ENCODE results near the gene TAP1.
"Not testable (repeated sequence)": the region's sequence is repeated elsewhere in the genome, so short reads cannot be mapped to it uniquely, and the experiment has no call there.

Gene TAP1

DNA sequence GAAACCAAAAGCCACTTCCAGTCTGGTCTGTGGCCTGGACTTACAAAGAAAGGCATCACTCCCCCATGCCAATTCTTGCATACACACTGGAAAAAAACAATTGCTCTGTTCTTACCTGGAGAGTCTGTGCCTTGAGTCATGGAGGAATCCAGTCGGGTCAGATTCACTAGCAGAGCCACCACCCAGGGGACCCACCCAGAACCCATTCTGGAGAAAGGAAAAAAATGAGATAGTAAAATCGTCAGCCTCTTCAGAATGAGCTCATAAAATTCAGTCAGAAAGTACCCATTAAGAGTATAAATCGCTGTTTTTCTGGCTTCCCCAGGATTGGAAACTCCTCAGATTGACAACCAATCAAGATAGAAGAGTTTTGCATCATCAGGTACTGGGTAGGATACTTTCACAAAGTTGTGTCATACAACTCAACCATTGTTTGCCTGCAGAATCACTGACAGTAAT is 36.7 kb downstream of the TAP1 start, which contains the start of gene HLA-DOB:
Gene HLA-DOB (minus strand): TSS at position 257 of the 459 bp plus-strand sequence. CDS start 51 bp downstream, at position 206.
- Histone ChIP-seq H3K4me3 (ENCODE audit: control insufficient read depth in 1 of 7, extremely low read depth in 1 of 7, insufficient read depth in 4 of 7, low read depth in 2 of 7, low read length in 6 of 7) (no peak within 1 kb of the TSS), H3K4me1 (ENCODE audit: control extremely low read depth in 1 of 4, control insufficient read depth in 4 of 4, insufficient read depth in 4 of 4, low read length in 3 of 4) (peaks cover 6 to 47% (median 14%) of the 10 kb centered on the region in 4 experiments), H3K9me3 (ENCODE audit: control extremely low read depth in 1 of 5, control insufficient read depth in 4 of 5, insufficient read depth in 2 of 5, low read depth in 1 of 5, low read length in 4 of 5) (no peaks in the 10 kb centered on the region), H3K27me3 (replicated peaks in 2 of 5; ENCODE audit: control insufficient read depth in 4 of 5, insufficient read depth in 5 of 5, low read length in 4 of 5) (no peaks in the 10 kb centered on the region), H3K27ac (ENCODE audit: insufficient read depth in 1 of 2, low read depth in 1 of 2, low read length in 2 of 2, poor library complexity in 1 of 2, severe bottlenecking in 2 of 2) (no peak within 1 kb of the TSS), H3K36me3 (ENCODE audit: control insufficient read depth in 4 of 4, insufficient read depth in 4 of 4, low read length in 3 of 4) (no peaks in the 10 kb centered on the region)
- CTCF ChIA-PET = no interaction called here
- POLR2A ChIA-PET = no interaction called here
- DNase-seq = peak; percentile 22 to 65 (median 56)
- WGBS (ENCODE audit: insufficient coverage) = 100% methylated on average over 2 of the region's 3 CpGs

- Histone ChIP-seq H3K27ac (ENCODE audit: insufficient read depth in 1 of 2, low read depth in 1 of 2, low read length in 2 of 2, poor library complexity in 1 of 2, severe bottlenecking in 2 of 2) (no peak overlapping the region), H3K27me3 (replicated peaks in 2 of 5; ENCODE audit: control insufficient read depth in 4 of 5, insufficient read depth in 5 of 5, low read length in 4 of 5) (no peaks in the 10 kb centered on the region), H3K4me3 (ENCODE audit: control insufficient read depth in 1 of 7, extremely low read depth in 1 of 7, insufficient read depth in 4 of 7, low read depth in 2 of 7, low read length in 6 of 7) (no peak overlapping the region), H3K4me1 (ENCODE audit: control extremely low read depth in 1 of 4, control insufficient read depth in 4 of 4, insufficient read depth in 4 of 4, low read length in 3 of 4) (peaks cover 2 to 40% (median 8%) of the 10 kb centered on the region in 4 experiments), H3K36me3 (ENCODE audit: control insufficient read depth in 4 of 4, insufficient read depth in 4 of 4, low read length in 3 of 4) (no peaks in the 10 kb centered on the region), H3K9me3 (ENCODE audit: control extremely low read depth in 1 of 5, control insufficient read depth in 4 of 5, insufficient read depth in 2 of 5, low read depth in 1 of 5, low read length in 4 of 5) (no peaks in the 10 kb centered on the region)
- ChIA-PET CTCF (no interaction called here), POLR2A (no interaction called here)
- peak in 2 of 3 donors; percentile 66 for DNase-seq
- WGBS (ENCODE audit: insufficient coverage) = no CpG with 5 or more reads among the region's 2 CpGs
Measured at GRCh38 chr6:32815996-32816395, 37.5 kb downstream of the TAP1 start.

DNA sequence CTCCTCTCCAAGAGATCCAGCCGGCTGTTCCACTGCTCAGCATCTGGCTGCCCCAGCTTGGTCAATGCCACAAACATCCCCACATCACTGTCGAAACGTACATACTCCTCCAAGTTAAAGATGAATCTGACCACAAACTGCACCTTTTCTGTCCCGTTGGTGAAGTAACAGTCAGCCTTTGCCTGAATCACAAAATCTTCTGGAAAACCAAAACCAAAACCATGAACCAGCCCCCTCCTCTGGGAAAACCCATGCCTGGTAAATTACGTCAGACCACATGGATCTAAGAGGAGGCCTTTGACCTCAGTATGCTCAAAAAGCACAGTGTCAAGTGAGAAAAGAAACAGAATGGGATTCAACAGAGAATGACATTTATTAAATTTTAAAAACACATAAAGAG is 38.4 kb downstream of the TAP1 start:
- Histone ChIP-seq H3K4me3 (ENCODE audit: control insufficient read depth in 1 of 7, extremely low read depth in 1 of 7, insufficient read depth in 4 of 7, low read depth in 2 of 7, low read length in 6 of 7) (no peak overlapping the region), H3K27me3 (replicated peaks in 2 of 5; ENCODE audit: control insufficient read depth in 4 of 5, insufficient read depth in 5 of 5, low read length in 4 of 5) (no peaks in the 10 kb centered on the region), H3K36me3 (ENCODE audit: control insufficient read depth in 4 of 4, insufficient read depth in 4 of 4, low read length in 3 of 4) (no peaks in the 10 kb centered on the region), H3K4me1 (ENCODE audit: control extremely low read depth in 1 of 4, control insufficient read depth in 4 of 4, insufficient read depth in 4 of 4, low read length in 3 of 4) (peaks cover 0 to 31% (median 6%) of the 10 kb centered on the region in 4 experiments), H3K9me3 (ENCODE audit: control extremely low read depth in 1 of 5, control insufficient read depth in 4 of 5, insufficient read depth in 2 of 5, low read depth in 1 of 5, low read length in 4 of 5) (no peaks in the 10 kb centered on the region), H3K27ac (ENCODE audit: insufficient read depth in 1 of 2, low read depth in 1 of 2, low read length in 2 of 2, poor library complexity in 1 of 2, severe bottlenecking in 2 of 2) (no peak overlapping the region)
- WGBS (ENCODE audit: insufficient coverage) = 94% methylated on average over 3 of the region's 5 CpGs
- ChIA-PET CTCF (interaction anchor here (1.0 kb wide), 1 partner anchor 169 kb away, joined by 3 read pairs; no protein-coding TSS in a partner anchor), POLR2A (no interaction called here)
- DNase-seq = no peak

DNA sequence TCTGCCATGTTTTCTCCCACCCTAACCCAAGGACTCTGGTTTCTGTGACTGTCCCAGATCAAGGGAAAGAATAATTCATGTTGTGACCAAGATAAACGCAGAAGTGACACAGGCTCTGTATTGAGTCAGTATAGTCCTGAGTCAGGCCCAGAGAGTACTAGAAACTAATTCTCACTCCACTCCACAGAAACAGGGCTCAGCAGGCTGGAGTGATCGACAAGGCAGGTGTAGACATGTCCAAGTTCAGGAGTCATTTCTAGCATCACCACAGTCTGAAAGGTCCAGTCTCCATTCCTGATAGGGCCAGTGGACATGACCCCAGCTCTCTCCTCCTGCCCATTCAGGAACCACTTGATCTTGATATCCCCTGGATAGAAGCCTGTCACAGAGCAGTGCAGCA is 39.4 kb downstream of the TAP1 start:
- CTCF ChIA-PET = interaction anchor here (1.0 to 1.5 kb wide), 2 partner anchors 119 to 170 kb away, joined by 3 read pairs; no protein-coding TSS in a partner anchor
- Histone ChIP-seq H3K4me3 (ENCODE audit: control insufficient read depth in 1 of 7, extremely low read depth in 1 of 7, insufficient read depth in 4 of 7, low read depth in 2 of 7, low read length in 6 of 7) (no peak overlapping the region), H3K27me3 (replicated peaks in 2 of 5; ENCODE audit: control insufficient read depth in 4 of 5, insufficient read depth in 5 of 5, low read length in 4 of 5) (no peaks in the 10 kb centered on the region), H3K36me3 (ENCODE audit: control insufficient read depth in 4 of 4, insufficient read depth in 4 of 4, low read length in 3 of 4) (no peaks in the 10 kb centered on the region), H3K9me3 (ENCODE audit: control extremely low read depth in 1 of 5, control insufficient read depth in 4 of 5, insufficient read depth in 2 of 5, low read depth in 1 of 5, low read length in 4 of 5) (no peaks in the 10 kb centered on the region), H3K27ac (ENCODE audit: insufficient read depth in 1 of 2, low read depth in 1 of 2, low read length in 2 of 2, poor library complexity in 1 of 2, severe bottlenecking in 2 of 2) (no peak overlapping the region), H3K4me1 (ENCODE audit: control extremely low read depth in 1 of 4, control insufficient read depth in 4 of 4, insufficient read depth in 4 of 4, low read length in 3 of 4) (peaks cover 0 to 21% (median 5%) of the 10 kb centered on the region in 4 experiments)
- no peak for DNase-seq
- POLR2A ChIA-PET = no interaction called here
- WGBS (ENCODE audit: insufficient coverage) = 83% methylated on average over 1 of the region's 2 CpGs

DNA sequence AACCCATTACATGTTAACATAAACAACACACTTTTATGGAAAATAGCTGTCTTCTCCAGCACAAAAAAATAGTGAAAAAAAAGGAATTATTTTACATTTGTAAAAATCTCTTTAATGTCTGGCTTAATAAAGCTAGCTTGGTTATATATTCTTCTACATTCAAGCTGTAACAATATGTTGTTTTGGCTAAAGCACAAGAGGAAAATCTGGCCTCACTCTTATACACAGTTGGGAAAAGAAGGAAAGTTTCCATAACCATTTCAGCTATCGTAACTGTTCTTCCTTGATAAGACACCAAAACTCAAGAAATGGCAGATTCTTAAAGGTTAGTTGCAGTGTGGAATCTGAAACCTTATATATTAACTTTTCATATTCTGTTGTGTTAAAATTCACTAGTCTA is 44.3 kb downstream of the TAP1 start:
- DNase-seq = no peak
- no CpG with 5 or more reads among the region's 1 CpG for WGBS (ENCODE audit: insufficient coverage)
- ChIA-PET CTCF (interaction anchor here (0.7 to 2.0 kb wide), 4 partner anchors 9 to 395 kb away, joined by 3 to 7 read pairs (median 4); no protein-coding TSS in a partner anchor), POLR2A (no interaction called here)
- Histone ChIP-seq H3K4me1 (ENCODE audit: control extremely low read depth in 1 of 4, control insufficient read depth in 4 of 4, insufficient read depth in 4 of 4, low read length in 3 of 4) (peaks cover 0 to 8% (median 4%) of the 10 kb centered on the region in 4 experiments), H3K27ac (ENCODE audit: insufficient read depth in 1 of 2, low read depth in 1 of 2, low read length in 2 of 2, poor library complexity in 1 of 2, severe bottlenecking in 2 of 2) (no peak overlapping the region), H3K27me3 (replicated peaks in 2 of 5; ENCODE audit: control insufficient read depth in 4 of 5, insufficient read depth in 5 of 5, low read length in 4 of 5) (no peaks in the 10 kb centered on the region), H3K4me3 (ENCODE audit: control insufficient read depth in 1 of 7, extremely low read depth in 1 of 7, insufficient read depth in 4 of 7, low read depth in 2 of 7, low read length in 6 of 7) (no peak overlapping the region), H3K9me3 (ENCODE audit: control extremely low read depth in 1 of 5, control insufficient read depth in 4 of 5, insufficient read depth in 2 of 5, low read depth in 1 of 5, low read length in 4 of 5) (no peaks in the 10 kb centered on the region), H3K36me3 (ENCODE audit: control insufficient read depth in 4 of 4, insufficient read depth in 4 of 4, low read length in 3 of 4) (no peaks in the 10 kb centered on the region)

DNA sequence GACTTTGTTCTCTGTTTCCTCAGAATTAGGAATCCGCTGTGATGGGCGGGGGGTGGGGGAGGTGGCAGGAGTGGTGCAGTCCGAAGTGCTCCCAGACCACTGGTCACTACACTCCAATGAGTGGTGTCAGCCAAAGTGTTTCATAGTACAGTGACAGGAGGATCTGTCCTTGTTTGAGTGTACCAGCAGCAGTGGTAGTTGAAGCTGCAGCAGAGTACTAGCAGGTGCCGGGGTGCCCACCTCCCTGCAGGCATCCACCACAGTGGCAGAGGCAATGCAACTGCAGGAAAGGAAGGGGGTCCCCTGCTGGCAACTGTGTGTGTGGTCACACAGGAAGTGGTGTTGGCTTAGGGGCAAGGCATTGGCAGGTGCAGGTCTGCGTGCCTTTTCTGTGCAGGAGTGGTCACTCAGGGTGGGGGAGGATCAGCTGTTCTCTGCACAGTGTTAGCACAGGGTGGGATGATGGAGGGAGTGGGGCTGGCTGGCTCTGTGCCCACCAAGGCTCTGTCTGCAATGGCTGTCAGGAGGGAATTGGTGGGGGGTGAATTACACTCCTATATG is 46.4 kb downstream of the TAP1 start:
- Histone ChIP-seq H3K4me1 (ENCODE audit: control extremely low read depth in 1 of 4, control insufficient read depth in 4 of 4, insufficient read depth in 4 of 4, low read length in 3 of 4) (peaks cover 0 to 8% (median 6%) of the 10 kb centered on the region in 4 experiments), H3K9me3 (ENCODE audit: control extremely low read depth in 1 of 5, control insufficient read depth in 4 of 5, insufficient read depth in 2 of 5, low read depth in 1 of 5, low read length in 4 of 5) (no peaks in the 10 kb centered on the region), H3K27me3 (replicated peaks in 2 of 5; ENCODE audit: control insufficient read depth in 4 of 5, insufficient read depth in 5 of 5, low read length in 4 of 5) (no peaks in the 10 kb centered on the region), H3K4me3 (ENCODE audit: control insufficient read depth in 1 of 7, extremely low read depth in 1 of 7, insufficient read depth in 4 of 7, low read depth in 2 of 7, low read length in 6 of 7) (no peak overlapping the region), H3K36me3 (ENCODE audit: control insufficient read depth in 4 of 4, insufficient read depth in 4 of 4, low read length in 3 of 4) (no peaks in the 10 kb centered on the region), H3K27ac (ENCODE audit: insufficient read depth in 1 of 2, low read depth in 1 of 2, low read length in 2 of 2, poor library complexity in 1 of 2, severe bottlenecking in 2 of 2) (no peak overlapping the region)
- ChIA-PET CTCF (interaction anchor here (1.1 to 1.4 kb wide), 2 partner anchors 13 to 20 kb away, joined by 3 to 5 read pairs; no protein-coding TSS in a partner anchor), POLR2A (interaction anchor here (0.6 kb wide), 1 partner anchor 47 kb away, joined by 3 read pairs; the partner anchor contains the start of gene PSMB9)
- WGBS (ENCODE audit: insufficient coverage) = 94% methylated on average over 5 of the region's 5 CpGs
- peak in 2 of 3 donors; percentile 24 to 45 for DNase-seq

- CTCF ChIA-PET = interaction anchor here (1.0 to 1.7 kb wide), 2 partner anchors 12 to 33 kb away, joined by 3 read pairs; partner anchors contain the start of gene TAP2
Measured at GRCh38 chr6:32805404-32805803, 48.1 kb downstream of the TAP1 start.

More at GRCh38 chr6:32805404-32805803, 48.1 kb downstream of the TAP1 start:
- H3K9me3 ChIP-seq (ENCODE audit: control extremely low read depth in 1 of 5, control insufficient read depth in 4 of 5, insufficient read depth in 2 of 5, low read depth in 1 of 5, low read length in 4 of 5); H3K27ac ChIP-seq (ENCODE audit: insufficient read depth in 1 of 2, low read depth in 1 of 2, low read length in 2 of 2, poor library complexity in 1 of 2, severe bottlenecking in 2 of 2); POLR2A ChIA-PET; H3K4me1 ChIP-seq (ENCODE audit: control extremely low read depth in 1 of 4, control insufficient read depth in 4 of 4, insufficient read depth in 4 of 4, low read length in 3 of 4); H3K27me3 ChIP-seq (replicated peaks in 2 of 5; ENCODE audit: control insufficient read depth in 4 of 5, insufficient read depth in 5 of 5, low read length in 4 of 5); H3K36me3 ChIP-seq (ENCODE audit: control insufficient read depth in 4 of 4, insufficient read depth in 4 of 4, low read length in 3 of 4); H3K4me3 ChIP-seq (ENCODE audit: control insufficient read depth in 1 of 7, extremely low read depth in 1 of 7, insufficient read depth in 4 of 7, low read depth in 2 of 7, low read length in 6 of 7); DNase-seq: not testable (repeated sequence)
